Measurements from ENCODE around the gene TCERG1L. TPM values are rescaled to one million over a fixed set of nuclear protein-coding genes. Genes with fewer than 3 reads are reported as not detected.
A peak's percentile ranks its signal among the peaks of the same experiment; 100 is the strongest.

The TCERG1L gene
- total RNA-seq, 6 experiments from 2014 or later, result not detected

GRCh38 chr10:131249238-131249954 lies 62.1 kb downstream of the TCERG1L start:
- Histone ChIP-seq H3K36me3 (no peaks in the 10 kb centered on the region), H3K9me3 (no peaks in the 10 kb centered on the region), H3K4me3 (no peak overlapping the region), H3K4me1 (no peaks in the 10 kb centered on the region), H3K27ac (no peak overlapping the region), H3K27me3 (no peaks in the 10 kb centered on the region)
- intact Hi-C loops (cut with DNase I), result loop anchor here in 1 of 2 donors (10.0 kb wide), 1 partner anchor 625 kb away; no protein-coding TSS in a partner anchor
- no peak for TF ChIP-seq POLR2A (IDR thresholded peaks at IDR 0.05)
- TF ChIP-seq CTCF (IDR thresholded peaks at IDR 0.05), result no peak
- WGBS (ENCODE audit: insufficient coverage, low coverage, low lambda C conversion rate, missing lambda C conversion rate), result 26% methylated on average over 10 of the region's 16 CpGs
- ATAC-seq (no peak), DNase-seq (peak in 1 of 3 donors; percentile 11)

- no peak overlapping the region for H3K4me3 ChIP-seq
- ATAC-seq (no peak), DNase-seq (peak in 1 of 3 donors; percentile 20)
- intact Hi-C loops (cut with DNase I), result loop anchor here in 1 of 2 donors (10.0 kb wide), 1 partner anchor 626 kb away; no protein-coding TSS in a partner anchor
- H3K36me3 ChIP-seq, result no peaks in the 10 kb centered on the region
- H3K27me3 ChIP-seq, result no peaks in the 10 kb centered on the region
- no peak for TF ChIP-seq CTCF (IDR thresholded peaks at IDR 0.05)
- no peak for TF ChIP-seq POLR2A (IDR thresholded peaks at IDR 0.05)
- WGBS (ENCODE audit: insufficient coverage, low coverage, low lambda C conversion rate, missing lambda C conversion rate), result 20% methylated on average over 2 of the region's 20 CpGs
- H3K9me3 ChIP-seq, result no peaks in the 10 kb centered on the region
- H3K27ac ChIP-seq, result no peak overlapping the region
- no peaks in the 10 kb centered on the region for H3K4me1 ChIP-seq
These were observed 63.0 kb downstream of the TCERG1L start for GRCh38 chr10:131248376-131249165.

- Histone ChIP-seq H3K27me3 (no peaks in the 10 kb centered on the region), H3K36me3 (no peaks in the 10 kb centered on the region), H3K4me3 (no peak overlapping the region), H3K4me1 (no peaks in the 10 kb centered on the region), H3K27ac (no peak overlapping the region), H3K9me3 (no peaks in the 10 kb centered on the region)
- TF ChIP-seq POLR2A (IDR thresholded peaks at IDR 0.05), result no peak
- no peak for TF ChIP-seq CTCF (IDR thresholded peaks at IDR 0.05)
- WGBS (ENCODE audit: insufficient coverage, low coverage, low lambda C conversion rate, missing lambda C conversion rate), result 60% methylated on average over 6 of the region's 6 CpGs
- ATAC-seq (no peak), DNase-seq (no peak)
- intact Hi-C loops (cut with DNase I), result loop anchor here in 1 of 2 donors (10.0 kb wide), 1 partner anchor 627 kb away; no protein-coding TSS in a partner anchor
These were observed 63.6 kb downstream of the TCERG1L start for GRCh38 chr10:131247873-131248272.

- Histone ChIP-seq H3K9me3 (no peaks in the 10 kb centered on the region), H3K4me3 (no peak overlapping the region), H3K36me3 (no peaks in the 10 kb centered on the region), H3K27ac (no peak overlapping the region), H3K27me3 (no peaks in the 10 kb centered on the region), H3K4me1 (no peaks in the 10 kb centered on the region)
- 86% methylated on average over 8 of the region's 17 CpGs for WGBS (ENCODE audit: insufficient coverage, low coverage, low lambda C conversion rate, missing lambda C conversion rate)
- ATAC-seq (no peak), DNase-seq (peak in 1 of 3 donors; percentile 22)
- intact Hi-C loops (cut with DNase I), result loop anchor here in 1 of 2 donors (10.0 kb wide), 1 partner anchor 628 kb away; no protein-coding TSS in a partner anchor
- no peak for TF ChIP-seq POLR2A (IDR thresholded peaks at IDR 0.05)
These were observed 64.7 kb downstream of the TCERG1L start for GRCh38 chr10:131246775-131247174.
